Peyer's patch (tissue), 4 donors: Measurements from ENCODE around the gene PHC2. TPM values are rescaled to one million over a fixed set of nuclear protein-coding genes. Genes with fewer than 3 reads are reported as not detected.

Experiments used
- DNase-seq, 3 donors: peaks; one replicate each; pipeline ENCODE4 v3.0.0-alpha.2; 2017 to 2019
- H3K27ac ChIP-seq, 4 donors: fragments of 200-600 bp; sonication (generic); one replicate each; pipeline ENCODE4 v1.5.1; 2016 to 2019
- H3K27me3 ChIP-seq, 2 donors: fragments of 200-600 bp; sonication (generic); one replicate each; pipeline ENCODE4 v1.5.1; 2019
- H3K36me3 ChIP-seq, 3 donors: fragments of 200-600 bp; sonication (generic); one replicate each; pipeline ENCODE4 v1.5.1; 2016 to 2019
- H3K4me1 ChIP-seq, 4 donors: fragments of 200-600 bp; sonication (generic); one replicate each; pipeline ENCODE4 v1.5.1; 2016 to 2019
- H3K4me3 ChIP-seq, 4 donors: fragments of 200-600 bp; sonication (generic); 1 replicate in 3 of 4; 2 replicates in 1 of 4; pipeline ENCODE4 v1.5.1; 2016 to 2019; ENCODE audit warnings: mild to moderate bottlenecking in 1 of 4
- H3K9me3 ChIP-seq, 4 donors: fragments of 200-600 bp; sonication (generic); one replicate each; pipeline ENCODE4 v1.5.1; 2016 to 2019; ENCODE audit warnings: mild to moderate bottlenecking in 1 of 4
- CTCF ChIP-seq, 6 experiments: fragments of 450-650 bp in 4 of 6; fragments of 200-600 bp in 2 of 6; sonication (generic) in 1 of 6; IDR thresholded peaks; one replicate each; pipeline ENCODE4 v1.5.1; 2017 to 2019; ENCODE audit warnings: antibody characterized with exemption in 6 of 6, mild to moderate bottlenecking in 3 of 6, moderate library complexity in 1 of 6
- POLR2A ChIP-seq, 2 donors: fragments of 450-650 bp; IDR thresholded peaks; one replicate each; pipeline ENCODE4 v1.5.1; 2017; ENCODE audit warnings: antibody characterized with exemption in 2 of 2, mild to moderate bottlenecking in 2 of 2, moderate library complexity in 2 of 2
- total RNA-seq, 4 donors: library from RNA; depleted of rRNA; stranded (reverse); fragments of >200 nt; gene quantifications; one replicate each; pipeline ENCODE4 v1.1.0, GENCODE V29; 2016

The PHC2 gene
- total RNA-seq, 4 donors from 2014 or later = 50.3 to 71.1 (median 65.9) TPM

GRCh38 chr1:33358114-33358794 lies 72.6 kb downstream of the PHC2 start:
- H3K4me1 ChIP-seq = no peaks in the 10 kb centered on the region
- no peaks in the 10 kb centered on the region for H3K9me3 ChIP-seq
- H3K27ac ChIP-seq = no peak overlapping the region
- no peak for TF ChIP-seq POLR2A (IDR thresholded peaks at IDR 0.05)
- TF ChIP-seq CTCF (IDR thresholded peaks at IDR 0.05) = no peak
- no peaks in the 10 kb centered on the region for H3K27me3 ChIP-seq
- DNase-seq = no peak
- H3K4me3 ChIP-seq = no peak overlapping the region
- H3K36me3 ChIP-seq = no peaks in the 10 kb centered on the region

- no peaks in the 10 kb centered on the region for H3K9me3 ChIP-seq
- no peak overlapping the region for H3K27ac ChIP-seq
- H3K4me1 ChIP-seq = no peaks in the 10 kb centered on the region
- H3K36me3 ChIP-seq = no peaks in the 10 kb centered on the region
- H3K27me3 ChIP-seq = no peaks in the 10 kb centered on the region
- H3K4me3 ChIP-seq = no peak overlapping the region
- TF ChIP-seq CTCF (IDR thresholded peaks at IDR 0.05) (no peak), POLR2A (IDR thresholded peaks at IDR 0.05) (no peak)
- DNase-seq = no peak
Observed at GRCh38 chr1:33357099-33357498, 73.8 kb downstream of the PHC2 start.

- DNase-seq = no peak
- Histone ChIP-seq H3K27me3 (no peaks in the 10 kb centered on the region), H3K27ac (no peak overlapping the region), H3K4me3 (no peak overlapping the region), H3K4me1 (peaks cover 0 to 6% (median 2%) of the 10 kb centered on the region in 4 donors), H3K36me3 (no peaks in the 10 kb centered on the region), H3K9me3 (no peaks in the 10 kb centered on the region)
- no peak for TF ChIP-seq CTCF (IDR thresholded peaks at IDR 0.05)
- TF ChIP-seq POLR2A (IDR thresholded peaks at IDR 0.05) = no peak
Observed at GRCh38 chr1:33354707-33355316, 76.1 kb downstream of the PHC2 start.

- Histone ChIP-seq H3K9me3 (no peaks in the 10 kb centered on the region), H3K27ac (no peak overlapping the region), H3K36me3 (no peaks in the 10 kb centered on the region), H3K27me3 (no peaks in the 10 kb centered on the region), H3K4me3 (no peak overlapping the region), H3K4me1 (peaks cover 0 to 7% (median 2%) of the 10 kb centered on the region in 4 donors)
- TF ChIP-seq POLR2A (IDR thresholded peaks at IDR 0.05) (no peak), CTCF (IDR thresholded peaks at IDR 0.05) (no peak)
- DNase-seq = no peak
Observed at GRCh38 chr1:33353531-33353930, 77.4 kb downstream of the PHC2 start.

GRCh38 chr1:33351281-33351660 lies 79.6 kb downstream of the PHC2 start:
- no peak for DNase-seq
- H3K27ac ChIP-seq = no peak overlapping the region
- TF ChIP-seq CTCF (IDR thresholded peaks at IDR 0.05) (no peak), POLR2A (IDR thresholded peaks at IDR 0.05) (no peak)

More at GRCh38 chr1:33351281-33351660, 79.6 kb downstream of the PHC2 start:
- Histone ChIP-seq H3K4me3 (no peak overlapping the region), H3K36me3 (no peaks in the 10 kb centered on the region), H3K27me3 (no peaks in the 10 kb centered on the region), H3K9me3 (no peaks in the 10 kb centered on the region), H3K4me1 (peaks cover 0 to 29% (median 2%) of the 10 kb centered on the region in 4 donors)
